IMR-90 (cell line): ENCODE data around the gene STAMBPL1. TPM values are rescaled to one million over a fixed set of nuclear protein-coding genes. Genes with fewer than 3 reads are reported as not detected.

ENCODE experiments used
- ATAC-seq: fragments of 200-7000 bp; cut with Tn5 transposase; 2 replicates; pipeline ENCODE4 v1.9.1; 2020; ENCODE audit warnings: low read depth, mild to moderate bottlenecking, moderate library complexity
- BruUV-seq: library from RNA; stranded (reverse); fragments of 400-500 nt; replicated peaks from 2 replicates; lab custom pipeline; 2021; lab: Mats Ljungman, UMichigan
- CTCF ChIA-PET: fragments of 300-600 bp; formaldehyde crosslinking; extraction: SDS; loops from one replicate; lab custom pipeline; 2021; ENCODE audit warnings: antibody characterized with exemption; lab: Yijun Ruan, JAX
- POLR2A ChIA-PET: fragments of 300-600 bp; sonication (Branson Sonifier 250); formaldehyde crosslinking; loops from one replicate; lab custom pipeline; 2022; ENCODE audit warnings: antibody characterized with exemption; ENCODE audit not compliant: unreplicated experiment; lab: Charles Lee
- DNase-seq: peaks from one replicate; pipeline ENCODE4 v3.0.0; 2013
- H2AFZ ChIP-seq: replicated peaks from 2 replicates; pipeline ENCODE3; 2013; ENCODE audit warnings: low read length, mild to moderate bottlenecking; ENCODE audit not compliant: poor library complexity
- H2AK5ac ChIP-seq: 2 replicates; pipeline ENCODE4 v1.6.1; 2013; ENCODE audit warnings: low read depth, low read length, inconsistent platforms
- H2AK9ac ChIP-seq: replicated peaks from 2 replicates; pipeline ENCODE3; 2013; ENCODE audit warnings: mild to moderate bottlenecking, low read depth, low read length, moderate library complexity; ENCODE audit not compliant: poor library complexity
- H2BK120ac ChIP-seq: 2 replicates; pipeline ENCODE4 v1.6.1; 2013; ENCODE audit warnings: low read depth, low read length, inconsistent platforms
- H2BK15ac ChIP-seq: 3 replicates; pipeline ENCODE4 v1.6.1; 2013; ENCODE audit warnings: low read depth, low read length, inconsistent platforms
- H2BK20ac ChIP-seq: 2 replicates; pipeline ENCODE4 v1.6.1; 2013; ENCODE audit warnings: low read depth, mild to moderate bottlenecking, inconsistent platforms, low read length, moderate library complexity
- H2BK5ac ChIP-seq: 2 replicates; pipeline ENCODE4 v1.6.1; 2013; ENCODE audit warnings: mild to moderate bottlenecking, low read depth, low read length, inconsistent platforms; ENCODE audit not compliant: poor library complexity, severe bottlenecking
- H3K14ac ChIP-seq: replicated peaks from 2 replicates; pipeline ENCODE4 v1.6.1; 2013; ENCODE audit warnings: low read depth, low read length, inconsistent platforms
- H3K18ac ChIP-seq: 2 replicates; pipeline ENCODE4 v1.6.1; 2013; ENCODE audit warnings: low read depth, low read length, control low read depth
- H3K23ac ChIP-seq: 2 replicates; pipeline ENCODE4 v1.6.1; 2013; ENCODE audit warnings: low read depth, low read length, inconsistent platforms
- H3K27ac ChIP-seq: 2 replicates; pipeline ENCODE4 v1.5.1; 2013; ENCODE audit warnings: mild to moderate bottlenecking, control low read depth, low read length; ENCODE audit not compliant: insufficient read depth
- H3K27me3 ChIP-seq: 2 replicates; pipeline ENCODE4 v1.6.1; 2013; ENCODE audit warnings: low read length; ENCODE audit not compliant: control insufficient read depth, insufficient read depth
- H3K36me3 ChIP-seq: 2 replicates; pipeline ENCODE4 v1.6.1; 2013; ENCODE audit warnings: low read length, mixed read lengths; ENCODE audit not compliant: control insufficient read depth, insufficient read depth
- H3K4ac ChIP-seq: 2 replicates; pipeline ENCODE4 v1.6.1; 2013; ENCODE audit warnings: low read depth, low read length, inconsistent platforms
- H3K4me1 ChIP-seq: 2 replicates; pipeline ENCODE4 v1.6.1; 2013; ENCODE audit warnings: low read length, mixed read lengths; ENCODE audit not compliant: control insufficient read depth, insufficient read depth
- H3K4me2 ChIP-seq: 2 replicates; pipeline ENCODE4 v1.6.1; 2013; ENCODE audit warnings: low read depth, mild to moderate bottlenecking, control low read depth, low read length, moderate library complexity
- H3K4me3 ChIP-seq: 2 replicates; pipeline ENCODE4 v1.5.1; 2013; ENCODE audit warnings: low read depth, mild to moderate bottlenecking, control low read depth, low read length, moderate library complexity; ENCODE audit not compliant: insufficient read depth
- H3K56ac ChIP-seq: 2 replicates; pipeline ENCODE4 v1.6.1; 2013; ENCODE audit warnings: low read length, inconsistent platforms; ENCODE audit not compliant: insufficient read depth; ENCODE audit errors: extremely low read depth
- H3K79me1 ChIP-seq, 2 experiments: 2 replicates each; pipeline ENCODE4 v1.6.1; 2013; ENCODE audit warnings: low read length in 2 of 2, inconsistent platforms in 1 of 2, low read depth in 1 of 2
- H3K9ac ChIP-seq: 2 replicates; pipeline ENCODE4 v1.6.1; 2013; ENCODE audit warnings: low read depth, low read length, control low read depth
- H3K9me1 ChIP-seq: 2 replicates; pipeline ENCODE4 v1.6.1; 2013; ENCODE audit warnings: low read length, inconsistent platforms; ENCODE audit not compliant: insufficient read depth
- H3K9me3 ChIP-seq: 2 replicates; pipeline ENCODE4 v1.6.1; 2013; ENCODE audit warnings: low read length; ENCODE audit not compliant: control insufficient read depth, insufficient read depth
- H4K20me1 ChIP-seq: 2 replicates; pipeline ENCODE4 v1.6.1; 2013; ENCODE audit warnings: low read length, inconsistent platforms; ENCODE audit not compliant: insufficient read depth
- H4K5ac ChIP-seq: 2 replicates; pipeline ENCODE4 v1.6.1; 2013; ENCODE audit warnings: mild to moderate bottlenecking, low read depth, low read length, control low read depth
- H4K8ac ChIP-seq, 2 experiments: 2 replicates each; pipeline ENCODE4 v1.6.1; 2013; ENCODE audit warnings: low read depth in 2 of 2, low read length in 2 of 2, control low read depth in 1 of 2, inconsistent platforms in 1 of 2
- H4K91ac ChIP-seq: 2 replicates; pipeline ENCODE4 v1.6.1; 2013; ENCODE audit warnings: low read depth, low read length, inconsistent platforms; ENCODE audit not compliant: insufficient read depth
- BHLHE40 ChIP-seq: fragments of 150-350 bp; IDR thresholded peaks from 2 replicates; pipeline ENCODE4 v1.6.1; 2016; ENCODE audit warnings: mild to moderate bottlenecking, low read depth, low read length
- CEBPB ChIP-seq: IDR thresholded peaks from 2 replicates; pipeline ENCODE4 v1.6.1; 2012; ENCODE audit warnings: low read depth, low read length, improper control_type of control experiment
- CHD1 ChIP-seq: IDR thresholded peaks from 2 replicates; pipeline ENCODE4 v1.6.1; 2012; ENCODE audit warnings: low read depth, low read length, improper control_type of control experiment
- CTCF ChIP-seq: conservative IDR thresholded peaks from 2 replicates; pipeline ENCODE4 v1.5.1; 2012; ENCODE audit warnings: mild to moderate bottlenecking, low read depth, low read length, improper control_type of control experiment
- ELK1 ChIP-seq: fragments of 150-350 bp; IDR thresholded peaks from 2 replicates; pipeline ENCODE4 v1.6.1; 2016; ENCODE audit warnings: low read depth, mild to moderate bottlenecking, low read length, moderate library complexity, borderline replicate concordance
- FOS ChIP-seq: fragments of 150-350 bp; IDR thresholded peaks from 2 replicates; pipeline ENCODE4 v1.6.1; 2016; ENCODE audit warnings: low read depth, low read length
- MAFK ChIP-seq: IDR thresholded peaks from 2 replicates; pipeline ENCODE4 v1.6.1; 2012; ENCODE audit warnings: low read depth, low read length, improper control_type of control experiment
- MAZ ChIP-seq: IDR thresholded peaks from 2 replicates; pipeline ENCODE4 v1.6.1; 2012; ENCODE audit warnings: low read depth, mild to moderate bottlenecking, low read length, improper control_type of control experiment, moderate library complexity, borderline replicate concordance
- MXI1 ChIP-seq: IDR thresholded peaks from 2 replicates; pipeline ENCODE4 v1.6.1; 2012; ENCODE audit warnings: low read depth, mild to moderate bottlenecking, low read length, moderate library complexity, borderline replicate concordance
- NFE2L2 ChIP-seq: fragments of 150-350 bp; IDR thresholded peaks from 2 replicates; pipeline ENCODE4 v1.6.1; 2016; ENCODE audit warnings: low read depth, mild to moderate bottlenecking, low read length
- POLR2A ChIP-seq: IDR thresholded peaks from 2 replicates; pipeline ENCODE4 v1.6.1; 2012; ENCODE audit warnings: mild to moderate bottlenecking, low read depth, low read length
- RAD21 ChIP-seq: IDR thresholded peaks from 2 replicates; pipeline ENCODE4 v1.6.1; 2012; ENCODE audit warnings: low read length, improper control_type of control experiment
- RCOR1 ChIP-seq: IDR thresholded peaks from 2 replicates; pipeline ENCODE4 v1.6.1; 2012; ENCODE audit warnings: mild to moderate bottlenecking, low read length, improper control_type of control experiment; ENCODE audit not compliant: insufficient replicate concordance
- RFX5 ChIP-seq: IDR thresholded peaks from 2 replicates; pipeline ENCODE4 v1.8.0; 2012; ENCODE audit warnings: low read depth, mild to moderate bottlenecking, low read length, moderate library complexity
- SMC3 ChIP-seq: fragments of 150-350 bp; IDR thresholded peaks from 2 replicates; pipeline ENCODE4 v1.6.1; 2016; ENCODE audit warnings: low read depth, mild to moderate bottlenecking, antibody characterized with exemption, low read length, moderate library complexity
- USF2 ChIP-seq: fragments of 150-350 bp; IDR thresholded peaks from 2 replicates; pipeline ENCODE4 v1.6.1; 2017; ENCODE audit warnings: mild to moderate bottlenecking, antibody characterized with exemption, low read length, low read depth
- WGBS, 2 experiments: methylation state at CpG; one replicate each; pipeline versions ENCODE4 v1.1.5 to v1.1.7; 2013; ENCODE audit warnings: missing lambda C conversion rate in 2 of 2; ENCODE audit not compliant: insufficient read length in 1 of 2; ENCODE audit errors: extremely low coverage in 2 of 2; 5-methylcytosine and 5-hydroxymethylcytosine counted together
- dilution Hi-C: fragments of 300-500 bp; cut with HindIII; formaldehyde crosslinking; loops from one replicate; pipeline ENCODE4 v1.14.3; 2018; ENCODE audit warnings: low sequenced_read_pairs; ENCODE audit not compliant: unreplicated experiment
- in situ Hi-C: fragments of 300-500 bp; cut with MboI; formaldehyde crosslinking; loops from 3 replicates; pipeline ENCODE4 v1.14.3; 2019; ENCODE audit warnings: low sequenced_read_pairs, inconsistent platforms, mixed read lengths
- intact Hi-C: fragments of 100-400 bp; cut with micrococcal nuclease; formaldehyde crosslinking; loops from 2 replicates; pipeline ENCODE4 v1.10.0; 2022
- polyA plus RNA-seq, 3 experiments: library from polyadenylated mRNA; depleted of rRNA; stranded (reverse); fragments of >200 nt; gene quantifications; 2 replicates each; pipeline ENCODE4 v1.2.3, GENCODE V29; 2012; ENCODE audit warnings: low replicate concordance in 1 of 3
- total RNA-seq: library from RNA; depleted of rRNA; stranded (reverse); fragments of >200 nt; gene quantifications from 2 replicates; pipeline ENCODE4 v1.2.3, GENCODE V29; 2012

Gene STAMBPL1
- total and polyA plus RNA-seq, 2 of the 4 experiments (the other 2 are of a cell fraction) = 26.8 to 28.1 TPM

GRCh38 chr10:88944813-88945212 lies 64.8 kb downstream of the STAMBPL1 start:
- CTCF ChIA-PET = interaction anchor here (0.6 to 1.0 kb wide), 4 partner anchors 38 to 134 kb away, joined by 4 to 5 read pairs (median 4); no protein-coding TSS in a partner anchor
- H3K4me2 ChIP-seq = no peak overlapping the region
- no peaks in the 10 kb centered on the region for H3K27me3 ChIP-seq
- ATAC-seq (no peak), DNase-seq (no peak)
- H3K14ac ChIP-seq = no peak overlapping the region
- no peak overlapping the region for H2BK15ac ChIP-seq
- H4K20me1 ChIP-seq = peaks cover 52% of the 10 kb centered on the region
- H3K9me3 ChIP-seq = no peaks in the 10 kb centered on the region
- no peak overlapping the region for H3K18ac ChIP-seq
- H4K5ac ChIP-seq = no peak overlapping the region
- intact Hi-C loops (no loop called here), in situ Hi-C loops (loop anchor here (5.0 kb wide), 2 partner anchors 37 to 267 kb away; no protein-coding TSS in a partner anchor), dilution Hi-C loops (no loop called here)
- H2AK5ac ChIP-seq = no peak overlapping the region
- no peak overlapping the region for H3K4ac ChIP-seq
- H2BK5ac ChIP-seq = no peak overlapping the region
- H3K36me3 ChIP-seq = peaks cover 49% of the 10 kb centered on the region
- peaks cover 16 to 51% of the 10 kb centered on the region in 2 experiments; a peak in 3 of 4 replicates for H3K79me1 ChIP-seq
- H3K9ac ChIP-seq = no peak overlapping the region; the same call in 1 of the 2 replicates
- TF ChIP-seq CEBPB (no peak), BHLHE40 (no peak), MXI1 (no peak), SMC3 (no peak), RFX5 (no peak), FOS (no peak), MAZ (no peak), POLR2A (no peak), RAD21 (no peak), CTCF (no peak), USF2 (no peak), RCOR1 (no peak), MAFK (no peak), CHD1 (no peak), NFE2L2 (no peak), ELK1 (no peak)
- H2AFZ ChIP-seq = no peak overlapping the region
- no peak overlapping the region for H3K27ac ChIP-seq
- no peak overlapping the region for H3K56ac ChIP-seq
- H2AK9ac ChIP-seq = no peak overlapping the region
- peaks cover 5% of the 10 kb centered on the region for H3K4me1 ChIP-seq
- H4K8ac ChIP-seq = no peak overlapping the region
- H2BK20ac ChIP-seq = no peak overlapping the region
- BruUV-seq = no TSS peak
- no peak overlapping the region; the same call in 1 of the 2 replicates for H3K23ac ChIP-seq
- peaks cover 10% of the 10 kb centered on the region for H3K9me1 ChIP-seq
- no peak overlapping the region for H3K4me3 ChIP-seq
- H2BK120ac ChIP-seq = no peak overlapping the region
- POLR2A ChIA-PET = interaction anchor here (1.3 kb wide), 1 partner anchor 45 kb away, joined by 7 read pairs; the partner anchor contains the start of gene FAS
- no peak overlapping the region for H4K91ac ChIP-seq
- WGBS, 2 experiments = no CpG with 5 or more reads among the region's 3 CpGs
